Neural cell (in vitro differentiated cells): ENCODE data around the gene CBFA2T3. TPM values are rescaled to one million over a fixed set of nuclear protein-coding genes. Genes with fewer than 3 reads are reported as not detected.

Experiments
- H2AFZ ChIP-seq: fragments of 200-600, 300-800 bp; sonication (generic), shearing (Covaris generic); 2 replicates; pipeline ENCODE4 v1.6.0; 2014; ENCODE audit warnings: low read depth, mild to moderate bottlenecking, antibody characterized with exemption, low read length, moderate library complexity
- H3F3A ChIP-seq: fragments of 200-600 bp; shearing (Covaris generic); 2 replicates; pipeline ENCODE4 v1.6.1; 2016; ENCODE audit warnings: mild to moderate bottlenecking, moderate library complexity, mixed read lengths, antibody characterized with exemption, low read length; ENCODE audit not compliant: insufficient read depth, poor library complexity, severe bottlenecking
- H3K27ac ChIP-seq: fragments of 200-600, 300-800 bp; sonication (generic), shearing (Covaris generic); 2 replicates; pipeline ENCODE4 v1.5.1; 2014; ENCODE audit warnings: mild to moderate bottlenecking, low read length, moderate library complexity
- H3K27me3 ChIP-seq: fragments of 300-800, 200-600 bp; sonication (generic), shearing (Covaris generic); 2 replicates; pipeline ENCODE4 v1.6.0; 2014; ENCODE audit warnings: mild to moderate bottlenecking, low read depth, low read length, moderate library complexity; ENCODE audit not compliant: insufficient read depth
- H3K36me3 ChIP-seq: fragments of 300-800, 200-600 bp; sonication (generic), shearing (Covaris generic); 2 replicates; pipeline ENCODE4 v1.5.1; 2014; ENCODE audit warnings: mild to moderate bottlenecking, antibody characterized with exemption, low read length, moderate library complexity; ENCODE audit not compliant: insufficient read depth
- H3K4me2 ChIP-seq: fragments of 300-800, 200-600 bp; sonication (generic), shearing (Covaris generic); 2 replicates; pipeline ENCODE4 v1.6.0; 2014; ENCODE audit warnings: mild to moderate bottlenecking, low read length
- H3K4me3 ChIP-seq: fragments of 300-800, 200-600 bp; sonication (generic), shearing (Covaris generic); 2 replicates; pipeline ENCODE4 v1.5.1; 2014; ENCODE audit warnings: mild to moderate bottlenecking, low read length, moderate library complexity
- H3K79me2 ChIP-seq: fragments of 200-600 bp; shearing (Covaris generic); replicated peaks from 2 replicates; pipeline ENCODE4 v1.6.0; 2014; ENCODE audit warnings: mild to moderate bottlenecking, low read length, moderate library complexity; ENCODE audit not compliant: insufficient read depth
- H3K9ac ChIP-seq: fragments of 300-800, 200-600 bp; sonication (generic), shearing (Covaris generic); 2 replicates; pipeline ENCODE4 v1.6.1; 2016; ENCODE audit warnings: mild to moderate bottlenecking, low read length, mixed read lengths
- H3K9me2 ChIP-seq: fragments of 200-600 bp; shearing (Covaris generic); 2 replicates; pipeline ENCODE4 v1.6.1; 2016; ENCODE audit warnings: mild to moderate bottlenecking, low read length, mixed read lengths; ENCODE audit not compliant: insufficient read depth
- H3K9me3 ChIP-seq: fragments of 200-600, 300-800 bp; sonication (generic), shearing (Covaris generic); 2 replicates; pipeline ENCODE4 v1.6.1; 2016; ENCODE audit warnings: mild to moderate bottlenecking, mixed run types, low read length, moderate library complexity, mixed read lengths
- H4K20me1 ChIP-seq: fragments of 200-600 bp; shearing (Covaris generic); 2 replicates; pipeline ENCODE4 v1.6.1; 2016; ENCODE audit warnings: mild to moderate bottlenecking, mixed run types; ENCODE audit not compliant: insufficient read depth
- EP300 ChIP-seq: fragments of 450-650 bp; conservative IDR thresholded peaks from 2 replicates; pipeline ENCODE4 v1.6.1; 2014; ENCODE audit warnings: antibody characterized with exemption, mild to moderate bottlenecking, moderate library complexity; ENCODE audit not compliant: poor library complexity, severe bottlenecking
- EZH2 ChIP-seq: fragments of 200-600, 300-800 bp; shearing (Covaris generic), sonication (generic); IDR thresholded peaks from 2 replicates; pipeline ENCODE4 v1.6.1; 2014; ENCODE audit warnings: antibody characterized with exemption, low read length, borderline replicate concordance, mild to moderate bottlenecking; ENCODE audit not compliant: insufficient read depth, poor library complexity, severe bottlenecking
- MXI1 ChIP-seq: fragments of 450-650 bp; conservative IDR thresholded peaks from 2 replicates; pipeline ENCODE4 v1.6.1; 2014; ENCODE audit warnings: antibody characterized with exemption, mild to moderate bottlenecking; ENCODE audit not compliant: poor library complexity, severe bottlenecking
- POLR2AphosphoS5 ChIP-seq: IDR thresholded peaks from 2 replicates; pipeline ENCODE4 v1.6.1; 2012
- RAD21 ChIP-seq: fragments of 450-650 bp; conservative IDR thresholded peaks from 2 replicates; pipeline ENCODE4 v1.6.1; 2014; ENCODE audit warnings: antibody characterized with exemption, mild to moderate bottlenecking, moderate library complexity
- SMC3 ChIP-seq: fragments of 450-650 bp; conservative IDR thresholded peaks from 2 replicates; pipeline ENCODE4 v1.6.1; 2014; ENCODE audit warnings: antibody characterized with exemption, mild to moderate bottlenecking, moderate library complexity; ENCODE audit not compliant: poor library complexity
- TAF1 ChIP-seq: IDR thresholded peaks from 2 replicates; pipeline ENCODE4 v1.6.1; 2012; ENCODE audit warnings: low read depth
- polyA plus RNA-seq: library from polyadenylated mRNA; depleted of rRNA; stranded (reverse); fragments of >200 nt; gene quantifications from 2 replicates; pipeline ENCODE4 v1.2.3, GENCODE V29; 2014
- TF ChIP-seq, protein P1 (sequence below): fragments of 450-650 bp; IDR thresholded peaks from 2 replicates; pipeline ENCODE4 v1.5.1; 2014; ENCODE audit warnings: antibody characterized with exemption, mild to moderate bottlenecking, moderate library complexity; ENCODE audit not compliant: poor library complexity, severe bottlenecking
- TF ChIP-seq, protein P2 (sequence below): IDR thresholded peaks from 2 replicates; pipeline ENCODE4 v1.6.1; 2012; ENCODE audit warnings: borderline replicate concordance

The CBFA2T3 gene
- polyA plus RNA-seq, 1 donor from 2014 or later: 2.1 TPM

DNA sequence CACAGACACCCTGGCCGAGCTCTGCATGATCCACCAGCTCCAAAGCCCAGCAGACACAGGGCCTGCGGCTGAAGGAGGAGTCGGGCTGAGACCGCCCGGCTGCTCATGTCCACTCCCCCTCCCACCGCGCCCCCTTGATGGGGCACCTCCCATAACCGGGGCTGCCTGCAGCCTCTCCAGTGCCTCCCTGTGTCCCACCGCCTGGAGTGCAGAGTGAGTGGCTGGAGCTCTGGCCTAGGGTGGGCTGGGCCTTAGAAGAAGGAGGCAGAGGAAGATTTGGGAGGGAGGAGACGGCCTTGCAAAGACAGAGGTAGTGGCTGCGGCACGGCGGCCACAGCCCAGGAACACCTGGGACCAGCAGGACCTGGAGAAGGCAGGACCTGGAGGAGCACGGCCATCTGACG, 4.0 kb downstream of the CBFA2T3 start:
- no peaks in the 10 kb centered on the region for H3F3A ChIP-seq
- no peak overlapping the region for H3K9ac ChIP-seq
- no peak overlapping the region for H3K4me2 ChIP-seq
- H3K27ac ChIP-seq: no peak overlapping the region
- no peaks in the 10 kb centered on the region for H3K9me3 ChIP-seq
- no peaks in the 10 kb centered on the region for H3K9me2 ChIP-seq
- H2AFZ ChIP-seq: no peak overlapping the region
- H3K36me3 ChIP-seq: no peaks in the 10 kb centered on the region
- no peak overlapping the region for H3K4me3 ChIP-seq
- no peaks in the 10 kb centered on the region for H3K27me3 ChIP-seq
- H3K79me2 ChIP-seq: no peaks in the 10 kb centered on the region
- no peaks in the 10 kb centered on the region for H4K20me1 ChIP-seq
- TF ChIP-seq POLR2AphosphoS5 (no peak), SMC3 (no peak), MXI1 (no peak), EZH2 (no peak), RAD21 (no peak), EP300 (no peak), TAF1 (no peak)
- TF ChIP-seq, protein P1, sequence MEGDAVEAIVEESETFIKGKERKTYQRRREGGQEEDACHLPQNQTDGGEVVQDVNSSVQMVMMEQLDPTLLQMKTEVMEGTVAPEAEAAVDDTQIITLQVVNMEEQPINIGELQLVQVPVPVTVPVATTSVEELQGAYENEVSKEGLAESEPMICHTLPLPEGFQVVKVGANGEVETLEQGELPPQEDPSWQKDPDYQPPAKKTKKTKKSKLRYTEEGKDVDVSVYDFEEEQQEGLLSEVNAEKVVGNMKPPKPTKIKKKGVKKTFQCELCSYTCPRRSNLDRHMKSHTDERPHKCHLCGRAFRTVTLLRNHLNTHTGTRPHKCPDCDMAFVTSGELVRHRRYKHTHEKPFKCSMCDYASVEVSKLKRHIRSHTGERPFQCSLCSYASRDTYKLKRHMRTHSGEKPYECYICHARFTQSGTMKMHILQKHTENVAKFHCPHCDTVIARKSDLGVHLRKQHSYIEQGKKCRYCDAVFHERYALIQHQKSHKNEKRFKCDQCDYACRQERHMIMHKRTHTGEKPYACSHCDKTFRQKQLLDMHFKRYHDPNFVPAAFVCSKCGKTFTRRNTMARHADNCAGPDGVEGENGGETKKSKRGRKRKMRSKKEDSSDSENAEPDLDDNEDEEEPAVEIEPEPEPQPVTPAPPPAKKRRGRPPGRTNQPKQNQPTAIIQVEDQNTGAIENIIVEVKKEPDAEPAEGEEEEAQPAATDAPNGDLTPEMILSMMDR: no peak
- TF ChIP-seq, protein P2, sequence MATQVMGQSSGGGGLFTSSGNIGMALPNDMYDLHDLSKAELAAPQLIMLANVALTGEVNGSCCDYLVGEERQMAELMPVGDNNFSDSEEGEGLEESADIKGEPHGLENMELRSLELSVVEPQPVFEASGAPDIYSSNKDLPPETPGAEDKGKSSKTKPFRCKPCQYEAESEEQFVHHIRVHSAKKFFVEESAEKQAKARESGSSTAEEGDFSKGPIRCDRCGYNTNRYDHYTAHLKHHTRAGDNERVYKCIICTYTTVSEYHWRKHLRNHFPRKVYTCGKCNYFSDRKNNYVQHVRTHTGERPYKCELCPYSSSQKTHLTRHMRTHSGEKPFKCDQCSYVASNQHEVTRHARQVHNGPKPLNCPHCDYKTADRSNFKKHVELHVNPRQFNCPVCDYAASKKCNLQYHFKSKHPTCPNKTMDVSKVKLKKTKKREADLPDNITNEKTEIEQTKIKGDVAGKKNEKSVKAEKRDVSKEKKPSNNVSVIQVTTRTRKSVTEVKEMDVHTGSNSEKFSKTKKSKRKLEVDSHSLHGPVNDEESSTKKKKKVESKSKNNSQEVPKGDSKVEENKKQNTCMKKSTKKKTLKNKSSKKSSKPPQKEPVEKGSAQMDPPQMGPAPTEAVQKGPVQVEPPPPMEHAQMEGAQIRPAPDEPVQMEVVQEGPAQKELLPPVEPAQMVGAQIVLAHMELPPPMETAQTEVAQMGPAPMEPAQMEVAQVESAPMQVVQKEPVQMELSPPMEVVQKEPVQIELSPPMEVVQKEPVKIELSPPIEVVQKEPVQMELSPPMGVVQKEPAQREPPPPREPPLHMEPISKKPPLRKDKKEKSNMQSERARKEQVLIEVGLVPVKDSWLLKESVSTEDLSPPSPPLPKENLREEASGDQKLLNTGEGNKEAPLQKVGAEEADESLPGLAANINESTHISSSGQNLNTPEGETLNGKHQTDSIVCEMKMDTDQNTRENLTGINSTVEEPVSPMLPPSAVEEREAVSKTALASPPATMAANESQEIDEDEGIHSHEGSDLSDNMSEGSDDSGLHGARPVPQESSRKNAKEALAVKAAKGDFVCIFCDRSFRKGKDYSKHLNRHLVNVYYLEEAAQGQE: no peak

DNA sequence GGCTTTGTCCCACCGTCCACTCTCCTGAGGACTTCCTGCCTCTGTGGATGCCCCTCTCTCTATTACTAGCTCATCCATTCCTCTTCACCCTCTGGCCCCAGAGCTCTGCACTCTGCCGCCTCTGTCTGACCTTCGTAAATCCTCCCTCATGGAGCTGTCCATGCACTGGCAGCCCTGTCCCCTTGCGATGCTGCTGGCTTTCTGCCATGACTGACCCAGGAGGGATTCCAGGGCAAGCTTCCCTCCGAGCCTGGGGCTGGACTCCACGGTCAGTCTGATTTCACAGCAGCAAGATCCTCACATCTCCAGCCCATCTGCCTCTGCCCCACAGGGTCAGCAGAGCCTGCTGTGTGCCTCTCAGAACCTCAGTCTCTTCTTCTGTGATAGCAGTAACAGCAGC, 4.7 kb downstream of the CBFA2T3 start:
- Histone ChIP-seq H3K4me2 (no peak overlapping the region), H3F3A (no peaks in the 10 kb centered on the region), H3K79me2 (no peaks in the 10 kb centered on the region), H3K27me3 (no peaks in the 10 kb centered on the region), H4K20me1 (no peaks in the 10 kb centered on the region), H3K36me3 (no peaks in the 10 kb centered on the region), H3K9me2 (no peaks in the 10 kb centered on the region), H3K27ac (no peak overlapping the region), H2AFZ (no peak overlapping the region), H3K9ac (no peak overlapping the region), H3K9me3 (no peaks in the 10 kb centered on the region), H3K4me3 (no peak overlapping the region)
- TF ChIP-seq SMC3 (no peak), EZH2 (no peak), EP300 (no peak), MXI1 (no peak), POLR2AphosphoS5 (no peak), TAF1 (no peak), RAD21 (no peak)
- TF ChIP-seq, protein P1: no peak
- TF ChIP-seq, protein P2: no peak
